LNCAP (cell line): ENCODE data around the gene AIM2.

Experiments
- CTCF ChIP-seq: fragments of 450-650 bp; IDR thresholded peaks from 2 replicates; pipeline ENCODE4 v1.5.1; 2017; ENCODE audit warnings: mild to moderate bottlenecking

AIM2 gene

GRCh38 chr1:159025043-159025442 lies 51.5 kb downstream of the AIM2 start:
- TF ChIP-seq CTCF, result no peak

- TF ChIP-seq CTCF, result no peak
These were observed 52.8 kb downstream of the AIM2 start for GRCh38 chr1:159023723-159024122.

GRCh38 chr1:159015440-159015909 lies 61.1 kb downstream of the AIM2 start:
- TF ChIP-seq CTCF, result no peak

- TF ChIP-seq CTCF, result no peak
These were observed 61.7 kb downstream of the AIM2 start for GRCh38 chr1:159014851-159015250.

- no peak for TF ChIP-seq CTCF
These were observed 62.5 kb downstream of the AIM2 start for GRCh38 chr1:159014003-159014571.

- TF ChIP-seq CTCF, result no peak
These were observed 64.1 kb downstream of the AIM2 start for GRCh38 chr1:159012495-159012894.
